Measurements from ENCODE around the gene MYBL2. TPM values are rescaled to one million over a fixed set of nuclear protein-coding genes. Genes with fewer than 3 reads are reported as not detected.

MYBL2 gene
- polyA plus RNA-seq, 1 donor (not counting 4 experiments of a cell fraction or from before 2014, with no cell fraction given): 4.0 TPM

- no peak for DNase-seq (ENCODE audit: low read depth, low spot score)
- dilution Hi-C loops (cut with MboI; ENCODE audit: extremely low pct_ligation_motif_present, low sequenced_read_pairs): no loop called here
- Histone ChIP-seq H3K4me2 (ENCODE audit: control insufficient read depth, extremely low read depth, insufficient read depth, low read depth, low read length) (no peak overlapping the region), H3K4me1 (ENCODE audit: control insufficient read depth, extremely low read depth, insufficient read depth, low read length) (peaks cover 12% of the 10 kb centered on the region), H3K27ac (ENCODE audit: control insufficient read depth, insufficient read depth, low read length) (no peak overlapping the region), H3K4me3 (ENCODE audit: control insufficient read depth in 2 of 3, extremely low read depth in 1 of 3, insufficient read depth in 2 of 3, low read depth in 1 of 3, low read length in 3 of 3) (no peak overlapping the region), H4K20me1 (ENCODE audit: control insufficient read depth, extremely low read depth, insufficient read depth, low read length) (no peaks in the 10 kb centered on the region), H3K9ac (ENCODE audit: control insufficient read depth, extremely low read depth, insufficient read depth, low read length) (no peak overlapping the region), H2AFZ (ENCODE audit: control insufficient read depth, low read length) (no peak overlapping the region), H3K27me3 (ENCODE audit: control insufficient read depth, extremely low read depth, insufficient read depth, low read length) (peaks cover 3% of the 10 kb centered on the region), H3K36me3 (ENCODE audit: control insufficient read depth in 2 of 2, extremely low read depth in 1 of 2, insufficient read depth in 2 of 2, low read length in 2 of 2) (peaks cover 0 to 5% of the 10 kb centered on the region in 2 experiments), H3K9me1 (ENCODE audit: control insufficient read depth, extremely low read depth, insufficient read depth, low read length) (peaks cover 7% of the 10 kb centered on the region), H3K9me3 (ENCODE audit: control insufficient read depth, low read depth, low read length) (no peaks in the 10 kb centered on the region), H3K79me2 (ENCODE audit: control insufficient read depth, insufficient read depth, low read length) (no peaks in the 10 kb centered on the region)
- FAIRE-seq: no peak
- no peak for TF ChIP-seq CTCF (optimal IDR thresholded peaks at IDR 0.05 in 1 of 3, IDR thresholded peaks at IDR 0.05 in 1 of 3, conservative IDR thresholded peaks at IDR 0.05 in 1 of 3; ENCODE audit: extremely low read depth in 1 of 3, insufficient read depth in 2 of 3, low read length in 3 of 3)
- TF ChIP-seq EZH2 (IDR thresholded peaks at IDR 0.05; ENCODE audit: low read length): no peak
Observed at GRCh38 chr20:43720007-43720406, 53.1 kb downstream of the MYBL2 start.

GRCh38 chr20:43721097-43721428 lies 54.1 kb downstream of the MYBL2 start:
- FAIRE-seq (no peak), DNase-seq (ENCODE audit: low read depth, low spot score) (no peak)
- Histone ChIP-seq H3K9me1 (ENCODE audit: control insufficient read depth, extremely low read depth, insufficient read depth, low read length) (peaks cover 7% of the 10 kb centered on the region), H3K79me2 (ENCODE audit: control insufficient read depth, insufficient read depth, low read length) (no peaks in the 10 kb centered on the region), H3K9ac (ENCODE audit: control insufficient read depth, extremely low read depth, insufficient read depth, low read length) (no peak overlapping the region), H3K27me3 (ENCODE audit: control insufficient read depth, extremely low read depth, insufficient read depth, low read length) (peaks cover 3% of the 10 kb centered on the region), H3K27ac (ENCODE audit: control insufficient read depth, insufficient read depth, low read length) (no peak overlapping the region), H3K4me3 (ENCODE audit: control insufficient read depth in 2 of 3, extremely low read depth in 1 of 3, insufficient read depth in 2 of 3, low read depth in 1 of 3, low read length in 3 of 3) (no peak overlapping the region), H4K20me1 (ENCODE audit: control insufficient read depth, extremely low read depth, insufficient read depth, low read length) (no peaks in the 10 kb centered on the region), H3K36me3 (ENCODE audit: control insufficient read depth in 2 of 2, extremely low read depth in 1 of 2, insufficient read depth in 2 of 2, low read length in 2 of 2) (no peaks in the 10 kb centered on the region), H3K9me3 (ENCODE audit: control insufficient read depth, low read depth, low read length) (no peaks in the 10 kb centered on the region), H3K4me1 (ENCODE audit: control insufficient read depth, extremely low read depth, insufficient read depth, low read length) (peaks cover 12% of the 10 kb centered on the region), H2AFZ (ENCODE audit: control insufficient read depth, low read length) (no peak overlapping the region), H3K4me2 (ENCODE audit: control insufficient read depth, extremely low read depth, insufficient read depth, low read depth, low read length) (no peak overlapping the region)
- dilution Hi-C loops (cut with MboI; ENCODE audit: extremely low pct_ligation_motif_present, low sequenced_read_pairs): no loop called here
- TF ChIP-seq CTCF (optimal IDR thresholded peaks at IDR 0.05 in 1 of 3, IDR thresholded peaks at IDR 0.05 in 1 of 3, conservative IDR thresholded peaks at IDR 0.05 in 1 of 3; ENCODE audit: extremely low read depth in 1 of 3, insufficient read depth in 2 of 3, low read length in 3 of 3): no peak
- TF ChIP-seq EZH2 (IDR thresholded peaks at IDR 0.05; ENCODE audit: low read length): no peak
